Activated CD4-positive, alpha-beta memory T cell treated with anti-CD3 and anti-CD28 coated beads for 36 hours (primary cell): ENCODE results near the gene MRGPRG. TPM values are rescaled to one million over a fixed set of nuclear protein-coding genes. Genes with fewer than 3 reads are reported as not detected.

Experiments
- CTCF ChIA-PET: fragments of 350-600 bp; sonication (Branson Sonifier 250); formaldehyde crosslinking; loops from one replicate; lab custom pipeline; 2021; ENCODE audit warnings: antibody characterized with exemption, inconsistent platforms; lab: Charles Lee
- POLR2A ChIA-PET: fragments of 350-600 bp; sonication (Branson Sonifier 250); formaldehyde crosslinking; loops from one replicate; lab custom pipeline; 2021; ENCODE audit warnings: antibody characterized with exemption; lab: Charles Lee
- DNase-seq: peaks from one replicate; pipeline ENCODE4 v3.0.0-alpha.2; 2020
- H3K27ac Mint-ChIP-seq: one replicate; pipeline ENCODE4 v1.8.0; 2021; ENCODE audit warnings: mixed read lengths
- H3K27me3 Mint-ChIP-seq: one replicate; pipeline ENCODE4 v1.8.0; 2021; ENCODE audit warnings: mixed read lengths
- H3K36me3 Mint-ChIP-seq: one replicate; pipeline ENCODE4 v1.8.0; 2021; ENCODE audit warnings: mixed read lengths
- H3K4me1 Mint-ChIP-seq: one replicate; pipeline ENCODE4 v1.8.0; 2021; ENCODE audit warnings: low read depth, mixed read lengths
- H3K4me3 Mint-ChIP-seq: one replicate; pipeline ENCODE4 v1.8.0; 2021; ENCODE audit warnings: mild to moderate bottlenecking, mixed read lengths
- H3K9me3 Mint-ChIP-seq: one replicate; pipeline ENCODE4 v1.8.0; 2021; ENCODE audit warnings: mixed read lengths
- intact Hi-C: fragments of 100-400 bp; cut with micrococcal nuclease; formaldehyde crosslinking; loops from one replicate; pipeline ENCODE4 v1.15.1; 2023
- total RNA-seq, 2 experiments: library from RNA; stranded (reverse); gene quantifications; one replicate each; pipeline ENCODE4 v1.2.3, GENCODE V29; 2021

Gene MRGPRG
- total RNA-seq, 2 experiments from 2014 or later, result not detected

- intact Hi-C loops, result no loop called here
- H3K9me3 Mint-ChIP-seq, result no peaks in the 10 kb centered on the region
- CTCF ChIA-PET, result no interaction called here
- H3K4me1 Mint-ChIP-seq, result no peaks in the 10 kb centered on the region
- H3K27me3 Mint-ChIP-seq, result peaks cover 2% of the 10 kb centered on the region
- no peak overlapping the region for H3K27ac Mint-ChIP-seq
- H3K36me3 Mint-ChIP-seq, result no peaks in the 10 kb centered on the region
- no peak overlapping the region for H3K4me3 Mint-ChIP-seq
- no peak for DNase-seq
- POLR2A ChIA-PET, result no interaction called here
Measured at GRCh38 chr11:3231550-3231850, 12.9 kb upstream of the MRGPRG start.

- intact Hi-C loops, result no loop called here
- H3K4me1 Mint-ChIP-seq, result no peaks in the 10 kb centered on the region
- no peaks in the 10 kb centered on the region for H3K36me3 Mint-ChIP-seq
- POLR2A ChIA-PET, result interaction anchor here (0.6 kb wide), 1 partner anchor 1596 kb away, joined by 3 read pairs; no protein-coding TSS in a partner anchor
- DNase-seq, result no peak
- no peaks in the 10 kb centered on the region for H3K9me3 Mint-ChIP-seq
- H3K27ac Mint-ChIP-seq, result no peak overlapping the region
- H3K4me3 Mint-ChIP-seq, result no peak overlapping the region
- peaks cover 2% of the 10 kb centered on the region for H3K27me3 Mint-ChIP-seq
- CTCF ChIA-PET, result no interaction called here
Measured at GRCh38 chr11:3230636-3231549, 12.3 kb upstream of the MRGPRG start.

GRCh38 chr11:3229673-3230630 is 11.3 kb upstream of the MRGPRG start:
- POLR2A ChIA-PET, result interaction anchor here (0.6 kb wide), 1 partner anchor 1595 kb away, joined by 3 read pairs; no protein-coding TSS in a partner anchor
- intact Hi-C loops, result no loop called here
- CTCF ChIA-PET, result interaction anchor here (0.7 kb wide), 1 partner anchor 15 kb away, joined by 3 read pairs; no protein-coding TSS in a partner anchor
- H3K36me3 Mint-ChIP-seq, result no peaks in the 10 kb centered on the region
- H3K27ac Mint-ChIP-seq, result no peak overlapping the region
- no peaks in the 10 kb centered on the region for H3K9me3 Mint-ChIP-seq
- no peak overlapping the region for H3K4me3 Mint-ChIP-seq
- peaks cover 2% of the 10 kb centered on the region for H3K27me3 Mint-ChIP-seq
- no peak for DNase-seq
- H3K4me1 Mint-ChIP-seq, result no peaks in the 10 kb centered on the region

GRCh38 chr11:3228445-3228829 is 9.8 kb upstream of the MRGPRG start:
- intact Hi-C loops, result no loop called here
- Mint-ChIP-seq H3K36me3 (no peaks in the 10 kb centered on the region), H3K27me3 (peaks cover 6% of the 10 kb centered on the region), H3K9me3 (no peaks in the 10 kb centered on the region), H3K4me1 (no peaks in the 10 kb centered on the region), H3K4me3 (no peak overlapping the region), H3K27ac (no peak overlapping the region)
- POLR2A ChIA-PET, result no interaction called here
- no peak for DNase-seq
- CTCF ChIA-PET, result no interaction called here

- H3K27ac Mint-ChIP-seq, result no peak overlapping the region
- H3K4me3 Mint-ChIP-seq, result no peak overlapping the region
- H3K4me1 Mint-ChIP-seq, result peaks cover 1% of the 10 kb centered on the region
- POLR2A ChIA-PET, result no interaction called here
- H3K27me3 Mint-ChIP-seq, result peaks cover 6% of the 10 kb centered on the region
- H3K36me3 Mint-ChIP-seq, result no peaks in the 10 kb centered on the region
- CTCF ChIA-PET, result no interaction called here
- H3K9me3 Mint-ChIP-seq, result no peaks in the 10 kb centered on the region
- no peak for DNase-seq
- intact Hi-C loops, result no loop called here
Measured at GRCh38 chr11:3227568-3228444, 9.2 kb upstream of the MRGPRG start.

GRCh38 chr11:3226846-3227567 is 8.4 kb upstream of the MRGPRG start:
- Mint-ChIP-seq H3K4me3 (no peak overlapping the region), H3K4me1 (peaks cover 3% of the 10 kb centered on the region), H3K27me3 (peaks cover 9% of the 10 kb centered on the region), H3K9me3 (no peaks in the 10 kb centered on the region), H3K36me3 (no peaks in the 10 kb centered on the region), H3K27ac (no peak overlapping the region)
- ChIA-PET POLR2A (no interaction called here), CTCF (no interaction called here)
- intact Hi-C loops, result no loop called here
- DNase-seq, result no peak

GRCh38 chr11:3225826-3226750 is 7.5 kb upstream of the MRGPRG start:
- no peak overlapping the region for H3K4me3 Mint-ChIP-seq

GRCh38 chr11:3225159-3225758 is 6.6 kb upstream of the MRGPRG start:
- CTCF ChIA-PET, result no interaction called here
- no peak overlapping the region for H3K27ac Mint-ChIP-seq
- intact Hi-C loops, result no loop called here

More at GRCh38 chr11:3225826-3226750, 7.5 kb upstream of the MRGPRG start:
- H3K9me3 Mint-ChIP-seq, result no peaks in the 10 kb centered on the region
- H3K27me3 Mint-ChIP-seq, result peaks cover 9% of the 10 kb centered on the region
- intact Hi-C loops, result no loop called here
- ChIA-PET CTCF (no interaction called here), POLR2A (no interaction called here)
- H3K4me1 Mint-ChIP-seq, result peaks cover 3% of the 10 kb centered on the region
- no peak for DNase-seq
- no peak overlapping the region for H3K27ac Mint-ChIP-seq
- no peaks in the 10 kb centered on the region for H3K36me3 Mint-ChIP-seq

GRCh38 chr11:3224401-3225057 is 5.9 kb upstream of the MRGPRG start:
- DNase-seq, result no peak
- Mint-ChIP-seq H3K36me3 (no peaks in the 10 kb centered on the region), H3K27me3 (peaks cover 9% of the 10 kb centered on the region), H3K9me3 (no peaks in the 10 kb centered on the region), H3K4me1 (peaks cover 3% of the 10 kb centered on the region), H3K27ac (no peak overlapping the region), H3K4me3 (no peak overlapping the region)
- ChIA-PET POLR2A (no interaction called here), CTCF (interaction anchor here (0.7 kb wide), 1 partner anchor 11 kb away, joined by 3 read pairs; no protein-coding TSS in a partner anchor)
- intact Hi-C loops, result no loop called here

More at GRCh38 chr11:3225159-3225758, 6.6 kb upstream of the MRGPRG start:
- POLR2A ChIA-PET, result no interaction called here
- Mint-ChIP-seq H3K9me3 (no peaks in the 10 kb centered on the region), H3K4me1 (peaks cover 3% of the 10 kb centered on the region), H3K36me3 (no peaks in the 10 kb centered on the region), H3K4me3 (no peak overlapping the region), H3K27me3 (peaks cover 9% of the 10 kb centered on the region)
- DNase-seq, result no peak
